ENCODE results near the gene ARFGAP1.

- TF ChIP-seq POLR2AphosphoS5 (IDR thresholded peaks at IDR 0.05; ENCODE audit: borderline replicate concordance, low read depth, low read length): no peak
- TF ChIP-seq EZH2 (IDR thresholded peaks at IDR 0.05): no peak
These were observed 16.5 kb upstream of the ARFGAP1 start for GRCh38 chr20:63255931-63256704.
